Astrocyte of the cerebellum (primary cell): ENCODE data around the gene BACE1-AS.

Experiments
- DNase-seq: peaks from one replicate; pipeline ENCODE4 v3.0.0-alpha.2; 2011; ENCODE audit warnings: low read depth
- H3K4me3 ChIP-seq: 2 replicates; pipeline ENCODE4 v1.5.1; 2011; ENCODE audit warnings: mild to moderate bottlenecking, low read depth, low read length, moderate library complexity
- CTCF ChIP-seq: IDR thresholded peaks from 2 replicates; pipeline ENCODE4 v1.5.1; 2012; ENCODE audit warnings: low read length, low read depth, moderate library complexity, mild to moderate bottlenecking; ENCODE audit errors: missing control alignments
- in situ Hi-C: cut with HindIII; loops from 2 replicates; pipeline ENCODE4 v1.10.0; 2017; ENCODE audit warnings: low sequenced_read_pairs

The BACE1-AS gene

GRCh38 chr11:117284053-117284452, 7.1 kb upstream of the BACE1-AS start:
- no peak for TF ChIP-seq CTCF
- H3K4me3 ChIP-seq: no peak overlapping the region
- in situ Hi-C loops: no loop called here
- no peak for DNase-seq

- in situ Hi-C loops: no loop called here
- DNase-seq: no peak
- no peak overlapping the region for H3K4me3 ChIP-seq
- no peak for TF ChIP-seq CTCF
These were observed 4.6 kb upstream of the BACE1-AS start for GRCh38 chr11:117286588-117286987.

- DNase-seq: no peak
- in situ Hi-C loops: no loop called here
- TF ChIP-seq CTCF: no peak
- no peak overlapping the region for H3K4me3 ChIP-seq
These were observed 3.5 kb upstream of the BACE1-AS start for GRCh38 chr11:117287668-117288067.

GRCh38 chr11:117289795-117290194, 1.4 kb upstream of the BACE1-AS start:
- in situ Hi-C loops: no loop called here
- no peak for TF ChIP-seq CTCF
- no peak for DNase-seq
- H3K4me3 ChIP-seq: no peak overlapping the region

GRCh38 chr11:117292616-117293015, 1.5 kb downstream of the BACE1-AS start:
- no peak overlapping the region for H3K4me3 ChIP-seq
- in situ Hi-C loops: no loop called here
- TF ChIP-seq CTCF: no peak
- no peak for DNase-seq

GRCh38 chr11:117295438-117296137, 4.4 kb downstream of the BACE1-AS start:
- DNase-seq: no peak
- in situ Hi-C loops: no loop called here
- H3K4me3 ChIP-seq: no peak overlapping the region
- no peak for TF ChIP-seq CTCF
